CD4-positive, alpha-beta T cell treated with Interleukin-4 for 4 hours (primary cell): ENCODE results near the gene STAMBP.

Experiments
- DNase-seq: peaks from one replicate; pipeline ENCODE4 v3.0.0-alpha.2; 2020

Gene STAMBP

DNA sequence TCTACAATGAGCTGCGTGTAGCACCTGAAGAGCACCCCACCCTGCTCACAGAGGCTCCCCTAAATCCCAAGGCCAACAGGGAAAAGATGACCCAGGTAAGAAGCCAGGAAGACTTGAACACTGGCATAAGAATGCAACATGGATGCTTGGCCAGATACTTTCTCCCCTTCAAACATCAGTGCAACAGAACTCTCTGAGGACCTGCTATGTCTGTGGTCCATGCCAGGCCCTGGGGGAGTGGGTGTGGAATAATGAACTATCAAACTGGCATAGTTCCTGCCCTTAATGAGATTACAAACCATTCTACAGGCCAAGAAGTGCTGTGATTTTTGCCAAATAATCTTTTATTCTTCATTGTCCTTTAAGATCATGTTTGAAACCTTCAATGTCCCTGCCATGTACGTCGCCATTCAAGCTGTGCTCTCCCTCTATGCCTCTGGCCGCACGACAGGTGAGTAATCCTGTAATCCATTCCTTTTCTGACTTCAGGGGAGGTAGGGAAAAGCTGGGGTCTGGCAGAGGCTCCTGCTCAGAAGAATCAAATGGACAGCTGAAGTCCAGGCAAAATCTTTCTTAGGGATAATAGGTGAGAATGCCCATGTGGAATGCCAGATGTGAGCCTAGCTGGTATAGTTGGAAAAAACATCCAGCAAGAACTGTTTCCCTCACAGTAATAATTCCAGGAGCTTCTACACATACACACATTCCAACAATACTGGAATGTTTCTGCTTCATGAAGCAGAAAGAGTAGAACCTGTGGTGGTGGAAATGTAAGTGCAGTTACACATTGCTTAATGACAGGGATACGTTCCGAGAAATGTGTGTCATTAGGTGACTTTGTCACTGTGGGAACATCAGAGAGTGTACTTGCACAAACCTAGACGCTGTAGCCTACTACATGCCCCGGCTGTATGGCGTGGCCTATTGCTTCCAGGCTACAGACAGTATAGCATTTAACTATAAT, 80.2 kb downstream of the STAMBP start:
- no peak for DNase-seq

DNA sequence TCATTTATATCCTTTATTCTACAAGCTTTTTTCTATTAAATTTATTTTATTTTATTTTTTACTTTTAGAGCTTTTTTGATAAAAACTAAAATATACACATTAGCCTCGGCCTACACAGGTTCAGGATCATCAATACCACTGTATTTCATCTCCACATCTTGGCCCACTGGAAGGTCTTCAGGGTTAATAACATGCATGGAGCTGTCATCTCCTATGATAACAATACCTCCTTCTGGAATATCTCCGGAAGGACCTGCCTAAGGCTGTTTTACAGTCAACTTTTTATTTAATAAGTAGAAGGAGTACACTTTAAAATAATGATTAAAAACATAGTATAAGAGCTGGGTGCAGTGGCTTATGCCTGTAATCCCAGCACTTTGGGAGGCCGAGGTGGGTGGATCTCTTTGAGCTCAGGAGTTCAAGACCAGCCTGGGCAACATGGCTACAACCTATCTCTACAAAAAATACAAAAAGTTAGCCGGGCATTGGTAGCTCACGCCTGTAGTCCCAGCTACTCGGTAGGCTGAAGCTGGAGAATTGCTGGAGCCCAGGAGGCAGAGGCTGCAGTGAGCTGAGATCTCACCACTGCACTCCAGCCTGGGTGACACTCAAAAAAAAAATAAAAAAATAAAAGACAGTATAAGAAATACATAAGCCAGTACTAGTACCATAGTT, 82.2 kb downstream of the STAMBP start:
- DNase-seq = no peak

DNA sequence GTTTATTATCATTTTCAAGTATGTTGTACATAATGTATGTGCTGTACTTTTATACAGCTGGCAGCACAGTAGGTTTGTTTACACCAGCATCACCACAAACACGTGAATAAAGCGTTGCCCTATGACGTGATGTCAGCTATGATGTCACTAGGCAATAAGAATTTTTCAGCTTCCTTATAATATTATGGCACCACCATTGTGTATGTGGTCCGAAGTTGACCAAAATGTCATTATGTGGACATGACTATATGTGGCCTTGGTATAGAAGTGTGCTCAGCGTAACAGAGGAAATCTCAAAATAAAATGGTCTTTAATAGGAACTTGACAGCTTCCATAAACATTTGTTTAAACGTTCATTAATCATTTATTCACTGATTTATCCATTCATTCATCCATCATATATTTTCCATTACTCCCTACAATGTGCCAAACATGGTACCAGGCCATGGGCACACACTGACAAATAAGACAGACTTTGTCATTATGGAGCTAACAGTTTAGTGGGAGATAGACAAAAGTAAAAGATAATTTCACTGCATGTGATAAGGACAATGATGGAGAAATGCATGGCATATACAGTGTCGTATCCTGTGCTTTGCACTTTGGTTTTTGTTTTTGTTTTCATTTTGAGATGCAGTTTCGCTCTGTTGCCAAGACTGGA, 82.9 kb downstream of the STAMBP start:
- DNase-seq = no peak

DNA sequence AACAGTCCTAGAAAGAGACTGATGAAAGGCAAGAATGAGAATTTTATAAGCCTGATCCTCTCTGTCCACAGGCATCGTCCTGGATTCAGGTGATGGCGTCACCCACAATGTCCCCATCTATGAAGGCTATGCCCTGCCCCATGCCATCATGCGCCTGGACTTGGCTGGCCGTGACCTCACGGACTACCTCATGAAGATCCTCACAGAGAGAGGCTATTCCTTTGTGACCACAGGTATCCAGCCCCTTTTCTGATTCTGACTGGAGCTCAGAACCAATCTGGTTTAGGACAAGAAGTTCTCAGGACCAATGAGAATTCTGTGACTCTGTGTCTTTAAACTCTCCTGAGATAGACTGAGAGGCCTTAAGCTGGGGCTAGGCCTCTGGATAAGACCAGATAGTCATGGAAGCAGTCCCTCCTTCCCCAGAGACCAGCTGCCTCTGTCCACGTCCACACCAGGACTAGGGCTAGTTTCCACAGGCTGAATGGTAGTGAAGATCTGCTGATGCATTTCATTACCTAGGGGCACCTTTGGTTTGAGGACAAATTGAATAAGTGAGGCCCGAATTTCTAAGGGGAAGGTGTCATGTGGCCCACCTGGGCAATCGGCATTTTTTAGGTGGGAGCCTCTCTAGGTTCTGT, 84.8 kb downstream of the STAMBP start:
- DNase-seq = no peak

DNA sequence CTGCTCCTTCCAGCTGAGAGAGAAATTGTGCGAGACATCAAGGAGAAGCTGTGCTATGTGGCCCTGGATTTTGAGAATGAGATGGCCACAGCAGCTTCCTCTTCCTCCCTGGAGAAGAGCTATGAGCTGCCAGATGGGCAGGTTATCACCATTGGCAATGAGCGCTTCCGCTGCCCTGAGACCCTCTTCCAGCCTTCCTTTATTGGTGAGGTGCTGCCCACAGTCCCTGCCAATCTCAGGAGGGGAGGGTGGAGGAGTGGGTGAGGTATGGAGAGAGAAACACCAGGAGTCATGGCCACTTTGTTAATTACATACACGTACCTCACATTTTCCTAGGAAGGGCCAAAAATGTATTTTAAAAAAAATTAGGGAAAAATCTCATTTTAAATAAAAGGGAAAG, 85.9 kb downstream of the STAMBP start:
- no peak for DNase-seq

DNA sequence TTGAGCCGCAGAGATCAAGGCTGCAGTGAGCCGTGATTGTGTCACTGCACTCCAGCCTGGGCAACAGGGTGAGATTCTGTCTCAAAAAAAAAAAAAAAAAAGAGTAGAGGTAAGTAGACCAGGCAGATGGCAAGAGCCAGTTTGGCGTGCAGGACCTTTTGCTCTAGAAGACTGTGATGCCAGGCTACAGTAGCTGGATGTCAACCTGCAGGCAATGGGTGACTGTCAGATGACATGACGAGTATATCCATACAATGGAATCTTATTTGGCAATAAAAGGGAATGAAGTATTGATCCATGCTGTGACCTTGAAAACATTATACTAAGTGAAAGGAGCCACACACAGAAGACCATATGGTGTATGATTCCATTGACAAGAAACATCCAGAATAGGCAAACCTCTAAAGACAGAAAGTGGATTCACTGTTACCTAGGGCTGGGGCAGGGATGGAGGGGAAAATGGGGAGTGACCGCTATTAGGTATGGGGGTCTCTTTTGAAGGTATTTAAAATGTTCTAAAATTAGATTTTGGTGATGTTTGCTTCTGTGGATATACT, 86.8 kb downstream of the STAMBP start:
- DNase-seq = no peak

DNA sequence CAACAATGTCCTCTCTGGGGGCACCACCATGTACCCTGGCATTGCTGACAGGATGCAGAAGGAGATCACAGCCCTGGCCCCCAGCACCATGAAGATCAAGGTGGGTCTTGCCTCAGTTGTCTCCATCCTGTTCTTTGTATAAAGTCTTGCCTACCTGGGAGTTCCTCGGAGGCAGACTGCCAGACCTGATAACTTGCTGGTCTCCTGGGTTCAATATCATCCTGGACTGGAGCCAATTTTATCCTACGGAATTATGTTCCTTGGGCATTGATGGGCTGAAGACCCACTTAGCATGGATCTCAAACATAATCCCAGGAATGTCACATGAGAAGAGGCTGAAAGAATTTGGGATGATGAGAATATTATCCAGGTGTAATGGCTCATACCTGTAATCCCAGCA, 87.9 kb downstream of the STAMBP start:
- DNase-seq = no peak

DNA sequence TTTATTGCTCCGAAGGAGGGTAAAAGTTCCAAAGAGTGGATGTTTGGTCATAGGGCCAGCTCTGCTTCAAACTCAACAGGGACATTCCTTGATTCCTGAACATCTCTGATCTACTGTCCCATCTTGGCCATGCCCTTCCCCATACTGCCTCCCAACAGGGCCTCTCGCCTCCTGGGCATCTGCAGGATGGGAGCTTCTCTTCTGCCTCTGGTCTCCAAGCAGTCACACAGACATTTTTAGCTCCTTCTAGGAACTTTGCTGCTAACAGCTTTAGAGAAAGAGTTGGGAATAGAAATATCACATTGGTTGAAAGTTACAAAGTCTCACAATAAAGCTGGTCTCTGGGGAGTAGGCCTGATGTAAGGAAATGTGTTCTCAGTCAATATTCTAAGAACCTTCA, 88.5 kb downstream of the STAMBP start:
- DNase-seq = no peak

DNA sequence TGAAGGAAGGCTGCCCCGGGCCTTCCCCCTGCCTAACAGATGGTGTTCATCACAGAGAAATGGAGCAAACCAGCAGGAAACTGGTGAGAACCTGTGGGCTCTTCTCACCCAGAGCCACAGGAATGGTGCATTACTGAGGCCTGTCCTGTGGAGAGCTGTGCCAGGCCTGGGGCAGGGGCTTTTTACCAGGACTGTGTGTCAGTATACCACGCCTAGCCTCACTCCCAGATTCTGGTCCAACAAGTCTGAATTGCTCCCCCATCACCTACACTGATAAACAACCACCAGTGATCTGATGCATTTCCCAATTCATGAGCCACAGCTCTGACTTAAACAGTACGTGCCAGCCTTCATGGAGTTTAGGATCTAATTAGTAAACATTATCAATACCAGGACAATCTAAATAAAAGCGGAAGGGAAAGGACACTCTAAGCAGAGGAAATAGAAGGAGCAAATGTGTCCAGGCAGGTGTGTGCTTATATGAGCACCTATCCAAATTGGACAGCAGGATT, 89.0 kb downstream of the STAMBP start:
- DNase-seq = no peak

DNA sequence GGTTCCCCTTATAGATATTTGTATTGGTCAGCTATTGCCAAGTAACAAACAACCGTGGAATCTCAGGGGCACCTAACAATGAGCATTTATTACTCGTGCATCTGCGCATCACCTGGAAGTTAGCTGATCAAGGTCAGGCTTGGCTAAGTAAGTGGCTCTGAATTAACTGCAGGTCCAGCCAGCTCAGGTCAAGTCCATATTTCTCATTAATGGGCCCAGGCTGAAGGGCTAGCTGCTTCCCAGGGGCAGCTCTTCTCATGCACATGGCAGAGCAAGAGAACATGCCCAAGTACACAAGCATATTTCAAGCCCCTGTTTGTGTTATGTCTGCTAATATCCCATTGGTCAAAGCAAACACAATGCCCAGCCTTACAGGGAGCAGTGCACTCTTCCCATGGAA, 90.1 kb downstream of the STAMBP start:
- DNase-seq = no peak

DNA sequence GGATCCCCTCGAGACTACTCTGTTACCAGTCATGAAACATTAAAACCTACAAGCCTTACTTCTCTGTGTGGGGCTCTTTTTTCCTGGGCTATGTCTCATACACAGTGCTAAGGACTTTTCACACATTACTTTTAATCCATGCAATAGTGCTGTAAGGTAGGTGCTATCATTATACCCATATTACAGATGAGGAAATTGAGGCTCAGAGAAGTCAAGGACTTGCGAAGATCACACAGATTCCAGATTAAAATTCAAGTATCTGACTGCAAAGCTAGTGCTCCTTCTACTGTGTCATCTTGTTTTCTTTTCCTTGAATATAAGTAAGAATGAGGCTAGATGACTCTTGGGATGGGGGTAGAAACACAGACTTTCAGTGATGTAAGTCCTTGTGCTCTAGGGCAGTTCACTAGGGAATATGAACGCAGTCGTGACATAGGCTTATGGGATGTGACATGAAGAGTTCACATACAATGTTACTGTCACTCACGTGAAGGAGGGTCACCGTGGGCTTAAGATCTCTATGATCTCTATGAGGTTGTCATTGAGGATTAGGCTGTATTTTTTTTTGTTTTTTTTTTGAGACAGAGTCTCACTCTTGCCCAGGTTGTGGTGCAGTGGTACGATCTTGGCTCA, 91.0 kb downstream of the STAMBP start:
- DNase-seq = no peak

DNA sequence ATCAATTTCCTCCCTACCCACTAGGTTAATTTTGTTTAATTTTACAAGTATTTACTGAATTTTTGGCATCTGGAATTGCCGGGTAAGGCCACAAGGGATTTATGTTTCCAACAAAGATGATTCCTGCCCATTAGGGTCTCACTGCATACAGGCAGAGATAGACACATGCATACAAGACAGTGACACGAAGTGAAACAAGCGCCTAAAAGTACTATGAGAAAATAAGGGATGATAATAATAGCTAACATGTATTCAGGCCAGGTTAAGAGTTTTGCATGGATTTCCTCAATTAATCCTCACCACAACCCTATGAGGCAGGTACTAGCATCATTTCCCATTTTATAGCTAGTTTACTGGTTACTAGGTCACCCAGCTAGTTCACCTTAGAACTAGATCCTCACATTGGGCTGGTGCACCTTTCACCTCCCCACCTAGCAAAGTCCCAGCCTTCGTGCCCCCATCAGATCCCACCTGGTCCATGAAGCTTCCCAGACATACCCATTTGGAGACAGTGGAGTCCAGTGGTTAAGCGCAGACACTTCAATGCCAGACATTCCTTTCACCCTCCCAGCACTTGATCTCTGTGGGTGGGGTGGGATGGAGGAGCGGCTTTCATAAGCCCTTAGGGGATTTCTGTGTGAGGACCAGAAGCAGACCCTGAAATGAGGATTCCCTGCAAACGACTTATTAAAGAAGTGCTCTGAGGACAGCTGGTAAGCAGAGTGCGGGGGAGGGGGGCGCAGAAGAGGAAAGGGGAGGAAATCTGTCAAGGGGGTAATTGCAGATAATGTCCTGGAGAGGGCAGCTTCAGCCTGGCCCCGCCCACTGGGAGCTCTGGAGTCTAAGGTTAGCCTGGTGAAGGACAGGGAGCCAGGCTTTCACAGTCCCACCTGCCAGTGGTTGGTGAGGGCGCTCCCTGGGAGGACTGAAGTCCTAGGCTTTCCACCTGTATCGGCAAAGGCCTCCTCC, 92.1 kb downstream of the STAMBP start:
- no peak for DNase-seq

DNA sequence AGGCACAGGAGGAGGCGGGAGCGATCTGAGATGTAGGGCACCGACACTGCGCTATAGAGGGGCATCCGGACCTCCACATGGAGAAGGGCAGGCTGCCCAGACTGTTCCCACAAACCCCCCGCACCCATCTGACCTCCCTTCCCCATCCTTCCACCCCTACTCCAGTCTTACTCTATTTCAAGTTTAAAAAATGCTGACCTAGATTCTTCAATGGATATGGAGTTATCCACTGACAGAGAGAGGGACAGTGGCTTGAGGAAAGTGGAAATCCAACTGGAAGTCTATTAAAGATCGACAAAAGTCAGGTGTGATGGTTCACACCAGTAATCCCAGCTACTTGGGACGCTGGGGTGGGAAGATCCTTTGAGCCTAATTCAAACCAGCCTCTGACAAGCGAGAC, 92.8 kb downstream of the STAMBP start:
- no peak for DNase-seq

DNA sequence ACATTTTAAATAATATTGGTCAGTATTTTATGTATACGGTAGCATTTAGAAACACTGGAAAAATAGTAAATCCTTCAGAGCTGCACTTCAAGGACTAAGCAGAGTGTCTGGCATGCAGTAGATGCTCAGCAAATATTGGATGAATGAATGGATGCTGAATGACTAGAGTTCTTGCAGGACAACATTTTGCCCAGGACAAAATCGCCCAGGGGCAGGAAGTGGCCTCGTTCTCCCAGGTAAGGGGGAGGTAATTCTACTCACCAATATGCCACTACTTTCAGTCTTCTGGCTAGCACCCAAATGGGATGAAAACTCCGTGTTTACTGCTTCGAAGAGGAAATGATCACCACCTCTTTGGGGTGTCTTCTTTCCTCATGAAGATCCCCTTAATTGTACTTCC, 93.9 kb downstream of the STAMBP start:
- DNase-seq = no peak
